Mononuclear cell (primary cell): ENCODE results near the gene SRRM1. TPM values are rescaled to one million over a fixed set of nuclear protein-coding genes. Genes with fewer than 3 reads are reported as not detected.
"Not testable (repeated sequence)": the region's sequence is repeated elsewhere in the genome, so short reads cannot be mapped to it uniquely, and the experiment has no call there.

Source experiments
- H3K27me3 ChIP-seq: 2 replicates; pipeline ENCODE4 v1.6.0; 2011; ENCODE audit warnings: low read length, control low read depth; ENCODE audit not compliant: insufficient read depth
- H3K4me1 ChIP-seq: 2 replicates; pipeline ENCODE4 v1.5.1; 2011; ENCODE audit warnings: mild to moderate bottlenecking, low read length, control low read depth; ENCODE audit not compliant: insufficient read depth
- H3K4me3 ChIP-seq: 2 replicates; pipeline ENCODE4 v1.5.1; 2011; ENCODE audit warnings: mild to moderate bottlenecking, low read length, moderate library complexity
- H3K9me3 ChIP-seq: 2 replicates; pipeline ENCODE4 v1.5.1; 2011; ENCODE audit warnings: low read depth, mild to moderate bottlenecking, control low read depth, low read length
- total RNA-seq: library from RNA; depleted of rRNA; stranded (reverse); fragments of >200 nt; gene quantifications from one replicate; pipeline ENCODE4 v1.2.3, GENCODE V29; 2012

SRRM1 gene
- total RNA-seq, 1 donor: 193 TPM

- H3K27me3 ChIP-seq: no peaks in the 10 kb centered on the region
- H3K4me3 ChIP-seq: no peak overlapping the region
- peaks cover 26% of the 10 kb centered on the region for H3K4me1 ChIP-seq
- no peaks in the 10 kb centered on the region for H3K9me3 ChIP-seq
These were observed 70.6 kb downstream of the SRRM1 start for GRCh38 chr1:24713736-24714135.

GRCh38 chr1:24714859-24715520 is 71.9 kb downstream of the SRRM1 start:
- Histone ChIP-seq H3K4me1 (peaks cover 19% of the 10 kb centered on the region), H3K27me3 (no peaks in the 10 kb centered on the region), H3K4me3 (no peak overlapping the region), H3K9me3 (no peaks in the 10 kb centered on the region)

GRCh38 chr1:24715658-24716057 is 72.6 kb downstream of the SRRM1 start:
- H3K27me3 ChIP-seq: no peaks in the 10 kb centered on the region
- H3K4me3 ChIP-seq: no peak overlapping the region
- H3K4me1 ChIP-seq: peaks cover 14% of the 10 kb centered on the region
- no peaks in the 10 kb centered on the region for H3K9me3 ChIP-seq

- Histone ChIP-seq H3K4me3 (no peak overlapping the region), H3K4me1 (peaks cover 13% of the 10 kb centered on the region), H3K9me3 (no peaks in the 10 kb centered on the region), H3K27me3 (no peaks in the 10 kb centered on the region)
These were observed 75.0 kb downstream of the SRRM1 start for GRCh38 chr1:24717887-24718650.

- no peaks in the 10 kb centered on the region for H3K9me3 ChIP-seq
These were observed 77.0 kb downstream of the SRRM1 start for GRCh38 chr1:24720152-24720551.

GRCh38 chr1:24721533-24721932 is 78.4 kb downstream of the SRRM1 start:
- no peaks in the 10 kb centered on the region for H3K27me3 ChIP-seq
- H3K9me3 ChIP-seq: no peaks in the 10 kb centered on the region
- no peak overlapping the region for H3K4me3 ChIP-seq
- peaks cover 15% of the 10 kb centered on the region for H3K4me1 ChIP-seq

More at GRCh38 chr1:24720152-24720551, 77.0 kb downstream of the SRRM1 start:
- Histone ChIP-seq H3K27me3 (no peaks in the 10 kb centered on the region), H3K4me1 (peaks cover 13% of the 10 kb centered on the region), H3K4me3 (no peak overlapping the region)

GRCh38 chr1:24722073-24723035 is 79.3 kb downstream of the SRRM1 start:
- peak overlapping the region; percentile 24 for H3K4me3 ChIP-seq
- H3K4me1 ChIP-seq: peaks cover 23% of the 10 kb centered on the region
- not testable (repeated sequence) for H3K9me3 ChIP-seq, H3K27me3 ChIP-seq

Other genes starting within 250 kb of the SRRM1 start
- 1.6 TPM for gene STPG1, start 229.5 kb upstream of the SRRM1 start, total RNA-seq
- 17.9 TPM for gene NIPAL3, start 227.5 kb upstream of the SRRM1 start, total RNA-seq
- gene RCAN3, start 140.5 kb upstream of the SRRM1 start, total RNA-seq: 122 TPM
- 0.10 TPM for gene NCMAP, start 87.2 kb upstream of the SRRM1 start, total RNA-seq
- 42.8 TPM for gene CLIC4, start 102.1 kb downstream of the SRRM1 start, total RNA-seq